ENCODE results near the gene KCTD19.
"Not testable (repeated sequence)": the region's sequence is repeated elsewhere in the genome, so short reads cannot be mapped to it uniquely, and the experiment has no call there.

The KCTD19 gene

GRCh38 chr16:67326472-67327309 lies at the start of gene KCTD19, which contains the start of gene LRRC36:
KCTD19 (minus strand) TSS chr16:67326741; CDS start chr16:67326707, 34 bp downstream.
LRRC36 (plus strand) TSS chr16:67326815; CDS start chr16:67326863, 48 bp downstream.
- H3K4me3 ChIP-seq (ENCODE audit: low read length): peak within 1 kb of the TSS; percentile 50; the same call in 1 of the 2 replicates
- no peak for TF ChIP-seq ZNF274 (IDR thresholded peaks at IDR 0.05; ENCODE audit: low read depth, low read length)

DNA sequence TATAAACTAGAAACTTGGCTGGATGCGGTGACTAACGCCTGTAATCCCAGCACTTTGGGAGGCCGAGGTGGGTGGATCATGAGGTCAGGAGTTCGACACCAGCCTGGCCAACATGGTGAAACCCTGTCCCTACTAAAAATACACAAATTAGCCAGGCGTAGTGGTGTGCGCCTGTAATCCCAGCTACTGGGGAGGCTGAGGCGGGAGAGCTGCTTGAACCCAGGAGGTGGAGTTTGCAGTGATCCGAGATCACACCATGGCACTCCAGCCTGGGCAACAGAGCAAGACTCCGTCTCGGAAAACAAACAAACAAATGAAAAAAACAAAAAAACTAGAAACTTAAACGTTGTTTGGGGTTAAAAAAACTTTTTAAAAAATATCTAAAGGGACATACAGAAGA lies 49.5 kb upstream of the KCTD19 start:
- not testable (repeated sequence) for H3K4me3 ChIP-seq (ENCODE audit: low read length)

- no peak overlapping the region for H3K4me3 ChIP-seq (ENCODE audit: low read length)
- no peak for TF ChIP-seq ZNF274 (IDR thresholded peaks at IDR 0.05; ENCODE audit: low read depth, low read length)
These were observed 46.1 kb upstream of the KCTD19 start for GRCh38 chr16:67372664-67373063.

GRCh38 chr16:67370661-67371060 lies 44.1 kb upstream of the KCTD19 start:
- no peak overlapping the region for H3K4me3 ChIP-seq (ENCODE audit: low read length)
- TF ChIP-seq ZNF274 (IDR thresholded peaks at IDR 0.05; ENCODE audit: low read depth, low read length): no peak

DNA sequence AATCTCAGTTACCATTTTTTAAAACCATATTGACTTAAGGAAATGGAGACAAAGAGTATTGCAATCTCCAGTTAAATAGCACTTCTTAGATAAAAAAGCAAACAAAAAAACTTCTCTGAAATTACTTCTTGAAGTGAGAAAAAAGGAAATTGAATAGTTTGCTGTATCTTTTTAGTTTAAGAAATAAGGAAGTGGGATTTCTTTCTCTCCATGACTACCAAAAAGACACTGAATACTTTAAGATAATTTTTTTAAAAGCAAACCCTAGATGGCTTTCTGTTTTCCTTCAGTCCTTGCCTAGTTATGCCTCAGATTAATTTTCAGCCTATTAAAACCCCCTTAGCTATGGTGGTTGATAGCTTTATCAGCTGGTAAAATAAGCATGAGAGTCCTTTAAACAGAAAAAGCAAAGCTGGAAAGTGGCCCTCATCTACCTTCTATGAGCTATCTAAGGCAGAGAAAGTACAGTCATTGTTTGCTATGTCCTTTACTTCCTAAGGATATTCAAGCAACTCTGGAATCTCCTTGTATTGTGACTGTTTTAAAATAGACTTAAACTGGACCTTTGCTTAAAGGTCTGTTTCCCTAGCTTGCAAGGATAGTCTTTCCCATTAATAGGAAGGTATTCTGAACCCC lies 38.2 kb upstream of the KCTD19 start:
- no peak for TF ChIP-seq ZNF274 (IDR thresholded peaks at IDR 0.05; ENCODE audit: low read depth, low read length)
- H3K4me3 ChIP-seq (ENCODE audit: low read length): no peak overlapping the region

DNA sequence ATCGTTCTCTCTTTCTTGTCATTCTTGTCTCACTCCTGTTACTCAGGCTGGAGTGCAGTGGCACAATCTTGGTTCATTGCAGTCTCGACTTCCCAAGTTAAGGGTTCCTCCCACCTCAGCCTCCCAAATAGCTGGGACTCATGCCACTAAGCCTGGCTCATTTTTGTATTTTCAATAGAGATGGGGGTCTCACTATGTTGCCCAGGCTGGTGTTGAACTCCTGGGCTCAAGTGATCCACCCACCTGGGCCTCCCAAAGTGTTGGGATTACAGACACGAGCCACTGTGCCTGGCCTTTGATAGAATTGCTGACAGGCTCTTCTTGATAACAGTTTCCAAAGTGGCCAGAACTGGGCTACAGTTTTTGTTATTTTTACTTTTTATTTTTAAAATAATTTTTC lies 34.5 kb upstream of the KCTD19 start:
- no peak for TF ChIP-seq ZNF274 (IDR thresholded peaks at IDR 0.05; ENCODE audit: low read depth, low read length)
- H3K4me3 ChIP-seq (ENCODE audit: low read length): no peak overlapping the region

DNA sequence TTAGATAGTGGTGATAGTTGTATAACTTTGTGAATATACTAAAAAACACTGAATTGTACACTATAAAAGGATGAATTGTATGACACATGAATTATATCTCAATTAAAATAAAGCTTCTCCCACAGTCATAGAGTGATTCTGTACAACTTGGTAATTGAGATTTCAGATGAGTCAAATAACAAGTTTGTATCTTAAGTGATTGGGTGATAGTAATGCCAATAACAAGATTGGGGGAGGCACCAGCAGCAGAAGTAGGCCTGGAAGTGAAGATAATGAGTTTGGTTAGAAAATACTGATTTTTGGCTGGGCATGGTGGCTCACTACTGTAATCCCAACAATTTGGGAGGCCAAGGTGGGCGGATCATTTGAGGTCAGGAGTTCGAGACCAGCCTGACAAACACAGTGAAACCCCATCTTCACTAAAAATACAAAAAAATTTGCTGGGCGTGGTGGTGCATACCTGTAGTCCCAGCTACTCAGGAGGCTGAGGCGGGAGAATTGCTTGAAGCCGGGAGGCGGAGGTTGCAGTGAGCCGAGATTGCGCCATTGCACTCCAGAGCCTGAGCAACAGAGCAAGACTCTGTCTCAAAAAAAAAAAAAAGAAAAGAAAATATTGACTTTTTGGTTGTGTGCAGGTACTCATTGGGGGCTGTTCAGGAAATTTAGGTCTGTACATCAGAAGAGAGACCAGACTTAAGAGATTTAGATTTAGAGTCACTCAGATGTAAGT lies 33.2 kb upstream of the KCTD19 start:
- not testable (repeated sequence) for H3K4me3 ChIP-seq (ENCODE audit: low read length)

DNA sequence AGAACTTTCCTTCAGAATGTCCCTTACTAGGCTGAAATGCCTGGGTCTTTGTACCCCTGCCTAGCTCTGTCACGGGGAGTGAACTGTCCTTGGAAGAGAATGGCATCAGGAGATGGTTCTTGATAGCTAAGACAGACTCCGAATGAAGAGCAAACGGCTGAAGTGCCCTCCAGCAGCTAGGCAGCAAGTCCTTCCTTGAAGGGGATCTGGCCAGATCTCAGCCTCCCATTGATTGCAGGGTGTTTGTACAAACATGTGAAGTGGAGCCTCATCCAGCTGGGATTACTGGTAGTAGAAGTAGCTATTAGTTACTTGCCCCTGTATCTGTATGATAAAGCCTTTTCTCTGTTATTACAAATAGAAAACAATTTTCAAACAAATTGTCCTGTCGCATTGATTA lies 31.0 kb upstream of the KCTD19 start:
- TF ChIP-seq ZNF274 (IDR thresholded peaks at IDR 0.05; ENCODE audit: low read depth, low read length): no peak
- no peak overlapping the region for H3K4me3 ChIP-seq (ENCODE audit: low read length)

- no peak overlapping the region for H3K4me3 ChIP-seq (ENCODE audit: low read length)
- TF ChIP-seq ZNF274 (IDR thresholded peaks at IDR 0.05; ENCODE audit: low read depth, low read length): no peak
These were observed 29.9 kb upstream of the KCTD19 start for GRCh38 chr16:67356396-67356795.

DNA sequence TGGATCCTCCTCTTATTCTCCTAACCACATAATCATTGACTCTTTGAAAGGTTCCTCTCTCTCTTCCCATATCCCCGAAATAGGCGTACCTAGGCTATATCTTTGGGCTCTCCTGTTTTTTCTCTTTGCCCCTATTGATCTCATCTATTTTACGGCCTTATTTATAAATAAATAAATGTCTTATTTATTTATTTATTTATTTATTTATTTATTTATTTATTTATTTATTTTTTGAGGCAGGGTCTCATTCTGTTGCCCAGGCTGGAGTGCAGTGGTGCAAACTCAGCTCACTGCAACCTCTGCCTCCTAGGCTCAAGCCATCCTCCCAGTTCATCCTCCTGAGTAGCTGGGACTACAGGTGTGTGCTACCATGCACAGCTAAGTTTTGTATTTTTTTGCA lies 25.9 kb upstream of the KCTD19 start:
- H3K4me3 ChIP-seq (ENCODE audit: low read length): not testable (repeated sequence)

DNA sequence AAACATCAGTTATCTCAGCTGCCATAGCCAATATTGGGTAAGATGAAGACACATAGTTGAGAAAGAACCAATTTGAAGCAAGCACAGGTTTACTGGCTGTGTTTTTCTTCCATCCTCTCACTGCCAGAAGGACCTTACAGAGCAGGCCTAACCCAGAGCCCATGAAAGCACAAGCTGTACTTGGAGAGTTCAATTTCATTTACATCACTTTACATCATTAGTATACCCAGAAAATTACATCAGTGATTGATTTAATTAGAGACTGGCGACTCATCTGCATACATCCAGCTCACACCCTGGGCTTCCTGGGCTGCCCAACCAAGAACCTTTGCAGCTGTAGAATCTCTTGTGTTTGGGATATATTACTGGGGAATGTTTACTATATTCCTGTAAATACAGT lies 23.8 kb upstream of the KCTD19 start:
- TF ChIP-seq ZNF274 (IDR thresholded peaks at IDR 0.05; ENCODE audit: low read depth, low read length): no peak
- H3K4me3 ChIP-seq (ENCODE audit: low read length): no peak overlapping the region

DNA sequence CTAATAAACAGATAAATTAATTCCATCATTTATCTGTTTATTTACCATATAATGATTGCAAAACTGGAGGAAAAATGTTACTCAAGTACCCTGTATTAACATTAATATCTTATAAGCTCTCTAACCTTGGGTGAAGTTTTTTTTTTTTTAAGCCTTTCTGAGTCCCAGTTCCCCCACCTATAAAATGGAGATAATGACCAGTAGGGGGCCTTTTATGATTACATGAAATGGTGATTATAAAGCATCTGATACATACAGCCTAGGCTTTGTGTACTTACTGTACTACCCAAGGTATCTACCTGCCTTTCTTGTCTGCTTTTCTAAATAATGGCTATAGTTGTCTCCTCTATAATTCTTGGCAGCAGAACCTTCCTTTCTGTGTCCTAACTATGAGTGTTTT lies 22.6 kb upstream of the KCTD19 start:
- no peak for TF ChIP-seq ZNF274 (IDR thresholded peaks at IDR 0.05; ENCODE audit: low read depth, low read length)
- no peak overlapping the region for H3K4me3 ChIP-seq (ENCODE audit: low read length)

DNA sequence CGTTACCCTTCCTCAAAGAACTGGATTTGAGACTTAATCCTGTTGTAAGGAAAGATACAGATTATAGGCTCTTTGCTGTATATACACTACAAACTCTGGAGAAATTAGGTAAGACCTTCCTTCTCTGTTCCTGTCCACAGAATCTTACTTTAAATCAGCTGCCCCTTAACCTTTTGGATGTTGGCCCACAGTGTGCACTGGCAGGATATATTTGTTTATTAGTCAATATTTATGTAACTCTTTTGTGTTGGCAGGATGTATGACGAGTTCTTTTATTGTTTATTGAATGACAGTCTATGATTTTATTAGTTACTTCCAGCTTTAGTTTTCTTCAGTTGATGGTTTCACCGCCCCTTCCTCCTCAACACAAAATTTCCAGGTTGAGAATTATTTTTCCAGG lies 19.8 kb upstream of the KCTD19 start:
- no peak for TF ChIP-seq ZNF274 (IDR thresholded peaks at IDR 0.05; ENCODE audit: low read depth, low read length)
- H3K4me3 ChIP-seq (ENCODE audit: low read length): no peak overlapping the region

GRCh38 chr16:67345401-67345800 lies 18.9 kb upstream of the KCTD19 start:
- no peak for TF ChIP-seq ZNF274 (IDR thresholded peaks at IDR 0.05; ENCODE audit: low read depth, low read length)
- no peak overlapping the region for H3K4me3 ChIP-seq (ENCODE audit: low read length)

DNA sequence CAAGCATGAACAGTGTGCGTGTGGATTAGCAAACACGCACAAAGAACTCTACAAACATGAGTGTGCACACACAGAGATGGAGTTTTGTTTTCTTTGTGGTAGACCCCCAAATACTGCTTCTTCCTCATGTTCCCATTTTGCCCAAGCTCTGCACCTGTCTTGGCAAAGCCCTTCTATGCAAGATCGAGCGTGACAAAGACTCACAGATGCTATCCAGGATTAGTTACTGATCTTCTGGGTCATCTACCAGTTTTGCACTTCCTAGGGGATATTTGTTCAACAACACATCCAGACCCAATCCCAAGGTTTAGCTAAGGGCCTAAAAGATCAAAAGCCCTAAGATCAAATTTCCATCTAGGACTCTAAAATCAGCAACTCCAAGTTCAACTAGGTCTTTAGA lies 16.1 kb upstream of the KCTD19 start:
- no peak for TF ChIP-seq ZNF274 (IDR thresholded peaks at IDR 0.05; ENCODE audit: low read depth, low read length)
- no peak overlapping the region for H3K4me3 ChIP-seq (ENCODE audit: low read length)

All from GM08714 (cell line).